T47D (cell line): Measurements from ENCODE around the gene FHDC1.

Source experiments
- DNase-seq, 2 experiments: peaks; one replicate each; pipeline versions ENCODE4 v3.0.0 to v3.0.0-alpha.2; 2011 to 2012; ENCODE audit warnings: low read depth in 1 of 2, low spot score in 1 of 2
- JUND ChIP-seq: IDR thresholded peaks from 2 replicates; pipeline ENCODE4 v1.6.1; 2012; ENCODE audit warnings: low read depth
- in situ Hi-C: cut with HindIII; loops from 2 replicates; pipeline ENCODE4 v1.10.0; 2016; ENCODE audit warnings: low sequenced_read_pairs, low pct_unique_long_range_greater_than_20kb

Gene FHDC1

DNA sequence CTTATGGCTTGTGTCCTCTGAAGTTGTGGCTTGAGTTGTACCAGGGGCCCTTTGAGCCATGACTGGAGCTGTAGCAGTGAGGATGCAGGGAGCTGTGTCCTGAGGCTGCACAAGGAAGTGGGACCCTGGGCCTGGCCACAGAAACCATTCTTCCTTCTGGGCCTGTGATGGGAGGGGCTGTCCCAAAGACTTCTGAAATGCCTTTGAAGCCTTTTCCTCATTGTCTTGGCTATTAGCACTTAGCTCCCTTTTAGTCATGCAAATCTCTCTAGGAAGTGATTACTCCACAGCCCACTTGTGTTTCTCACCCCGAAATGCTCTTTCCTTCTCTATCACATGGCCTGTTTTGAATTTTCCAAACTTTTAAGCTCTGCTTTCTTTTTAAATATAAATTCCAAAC is 92.4 kb downstream of the FHDC1 start:
- in situ Hi-C loops = no loop called here
- DNase-seq = no peak

More for the DNA sequence above, 92.4 kb downstream of the FHDC1 start:
- TF ChIP-seq JUND = no peak
